GM18909 (cell line): ENCODE data around the gene UCHL5.
A peak's percentile ranks its signal among the peaks of the same experiment; 100 is the strongest.
"Not testable (repeated sequence)": the region's sequence is repeated elsewhere in the genome, so short reads cannot be mapped to it uniquely, and the experiment has no call there.

Source experiments
- ATAC-seq: cut with Tn5 transposase; IDR thresholded peaks from one replicate; pipeline ENCODE4 v1.9.1; 2021; ENCODE audit warnings: mild to moderate bottlenecking; ENCODE audit not compliant: unreplicated experiment, poor library complexity

The UCHL5 gene

GRCh38 chr1:193066606-193067005, 7.4 kb upstream of the UCHL5 start:
- no peak for ATAC-seq

GRCh38 chr1:193065954-193066353, 6.8 kb upstream of the UCHL5 start:
- ATAC-seq: no peak

GRCh38 chr1:193062698-193063463, 3.7 kb upstream of the UCHL5 start:
- no peak for ATAC-seq

DNA sequence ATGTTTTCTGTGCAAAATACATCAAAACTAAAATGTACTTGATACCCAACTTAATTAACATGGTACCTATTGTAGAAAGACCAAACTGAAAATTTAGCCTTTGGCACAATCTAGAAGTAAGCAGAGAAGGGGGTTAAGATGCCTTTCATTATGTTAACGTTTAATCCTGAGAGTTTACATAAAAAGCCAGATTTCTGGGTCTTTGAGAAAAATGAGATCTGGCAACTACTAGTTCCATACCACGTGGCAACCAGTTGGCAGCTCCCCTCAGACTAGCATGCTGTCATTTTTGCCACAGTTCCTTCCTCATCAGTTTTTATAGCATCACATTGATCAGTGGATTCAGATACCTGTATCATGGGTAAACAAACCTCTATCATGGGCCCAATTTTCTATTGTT, 1.8 kb upstream of the UCHL5 start:
- no peak for ATAC-seq

- ATAC-seq: no peak
Measured at GRCh38 chr1:193060406-193060805, 1.2 kb upstream of the UCHL5 start.

GRCh38 chr1:193060115-193060403, 899 bp upstream of the UCHL5 start:
- ATAC-seq: no peak

DNA sequence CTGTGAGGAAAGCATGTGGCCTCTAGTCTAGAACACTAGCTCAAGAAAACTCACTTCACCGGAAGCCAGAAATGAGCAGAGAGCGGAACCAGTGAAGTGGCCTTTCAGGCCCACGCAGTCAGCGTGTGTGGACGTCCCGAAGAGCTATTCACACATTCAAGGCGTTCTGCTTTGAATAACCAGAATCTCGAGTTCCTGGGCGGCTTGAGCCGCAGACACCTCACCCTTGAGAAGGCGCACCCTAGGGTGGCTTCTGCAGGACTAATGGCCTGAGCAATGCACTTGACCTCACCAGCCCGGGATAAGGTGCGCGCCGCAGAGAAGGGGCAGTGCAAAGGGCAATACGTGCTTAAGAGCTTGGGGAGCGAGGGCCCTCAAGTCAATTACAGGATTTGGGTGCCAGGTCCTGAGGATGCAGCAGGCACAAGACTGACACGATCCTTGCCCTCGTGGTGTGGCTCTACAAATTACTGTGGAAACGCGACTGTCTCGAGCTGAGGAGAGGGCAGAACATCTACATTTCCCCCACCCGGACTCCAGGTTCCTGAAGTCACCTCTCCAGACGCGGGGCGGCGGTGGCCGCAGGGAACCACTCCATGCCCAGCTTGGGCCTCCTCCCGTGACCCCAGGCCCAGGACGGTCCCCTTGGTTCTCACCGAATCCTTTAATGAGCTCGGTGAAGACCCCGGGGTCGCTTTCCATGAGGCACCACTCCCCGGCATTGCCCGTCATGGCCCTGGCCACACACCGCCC, 455 bp downstream of the UCHL5 start:
- peak; percentile 54 for ATAC-seq

DNA sequence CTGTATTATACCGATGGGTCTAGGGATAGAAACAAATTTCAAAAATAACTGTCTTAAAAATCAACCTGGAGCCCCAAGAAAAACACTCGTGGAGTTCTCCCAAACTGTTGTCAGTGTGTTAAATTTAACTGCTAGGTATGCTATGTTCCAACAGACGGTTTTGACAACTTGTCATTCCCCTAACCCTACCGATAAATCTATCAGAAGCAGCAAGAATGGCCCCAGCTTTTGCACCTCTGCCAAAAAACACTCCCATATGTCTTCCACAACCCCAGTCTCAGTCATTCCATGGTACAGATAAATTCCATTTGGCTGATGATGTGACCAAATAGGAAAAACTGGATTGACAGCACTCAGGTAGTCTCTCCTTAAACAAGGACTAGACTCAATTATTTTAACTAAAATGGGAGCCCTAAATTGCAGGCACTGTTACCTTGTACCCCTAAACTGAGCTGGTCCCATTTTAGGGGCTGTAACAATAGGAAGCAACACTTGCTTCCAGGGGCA, 4.9 kb downstream of the UCHL5 start:
- no peak for ATAC-seq

GRCh38 chr1:193048913-193049312, 10.2 kb downstream of the UCHL5 start:
- not testable (repeated sequence) for ATAC-seq

DNA sequence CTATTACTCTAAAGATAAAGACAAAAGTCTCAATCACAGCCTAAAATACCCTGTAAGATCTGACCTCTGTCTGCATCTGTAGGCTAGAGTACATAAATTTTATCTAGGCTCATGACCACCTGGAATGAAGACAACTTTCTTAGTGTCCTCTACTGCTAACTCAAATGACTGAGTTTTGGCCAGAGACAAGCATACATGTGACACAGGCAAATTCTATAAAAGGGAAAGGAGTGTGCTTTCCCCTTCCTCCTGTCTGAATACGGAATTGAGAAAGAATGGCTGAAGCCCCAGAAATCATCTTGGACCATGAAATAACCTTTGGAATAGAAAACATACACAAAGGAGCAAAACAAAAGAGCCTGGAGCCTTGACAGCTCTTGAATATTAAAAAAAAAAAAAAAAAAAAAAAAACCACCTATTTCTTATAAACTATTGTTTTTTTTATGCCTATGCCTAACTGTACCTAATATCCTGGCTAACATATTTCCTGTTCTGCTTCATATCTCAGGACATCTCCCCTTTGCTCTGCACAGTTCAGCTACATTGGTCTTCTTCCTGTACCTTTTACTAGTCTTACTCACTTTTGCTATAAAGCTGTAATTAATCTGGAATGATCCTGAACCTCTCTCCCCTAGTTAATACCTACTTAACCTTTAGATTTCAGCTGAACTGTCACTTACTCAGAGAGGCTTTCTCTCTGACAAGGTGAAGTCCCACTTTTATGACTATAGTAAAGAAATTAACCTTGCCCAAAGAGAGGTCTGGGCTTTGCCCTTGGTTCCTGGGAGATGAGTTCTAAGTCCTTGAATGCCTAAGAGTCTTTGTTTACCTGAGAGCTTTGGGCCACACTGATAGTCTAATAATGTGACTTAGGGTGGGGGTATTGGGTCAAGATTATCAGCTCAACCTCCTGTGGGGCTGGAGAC, 16.1 kb downstream of the UCHL5 start:
- no peak for ATAC-seq

DNA sequence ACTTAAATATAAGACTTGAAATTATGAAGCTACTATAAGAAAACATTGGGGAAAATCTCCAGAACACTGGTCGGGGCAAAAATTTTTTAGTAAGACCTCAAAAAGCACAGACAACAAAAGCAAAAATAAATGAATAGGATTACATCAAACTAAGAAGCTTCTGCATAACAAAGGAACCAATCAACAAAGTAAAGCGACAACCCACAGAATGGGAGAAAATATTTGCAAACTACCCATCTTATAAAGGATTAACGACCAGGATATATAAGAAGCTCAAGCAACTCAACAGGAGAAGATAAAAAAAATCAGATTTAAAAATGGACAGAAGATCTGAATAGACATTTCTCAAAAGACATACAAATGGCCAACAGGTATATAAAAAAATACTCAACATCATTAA, 19.1 kb downstream of the UCHL5 start:
- no peak for ATAC-seq

- ATAC-seq: no peak
Measured at GRCh38 chr1:193036337-193037047, 22.7 kb downstream of the UCHL5 start.

DNA sequence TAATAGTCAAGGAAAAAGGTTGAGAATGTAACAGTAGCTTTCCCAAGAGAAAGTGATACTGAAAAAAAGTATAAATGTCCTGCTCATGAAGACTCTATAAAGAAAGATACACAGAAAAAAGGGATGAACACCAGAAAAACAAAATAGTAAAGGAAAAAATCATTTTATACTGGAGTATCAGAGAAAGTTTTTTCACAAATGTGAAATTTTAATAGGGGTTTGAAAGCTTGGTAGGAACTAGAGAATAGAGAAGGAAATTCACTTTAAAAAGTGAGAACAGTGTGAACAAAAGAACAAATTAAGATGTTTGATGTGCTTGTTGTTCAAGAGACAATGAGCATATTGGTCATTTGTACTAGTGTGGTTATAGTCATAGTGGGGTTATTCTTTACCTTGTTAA, 25.6 kb downstream of the UCHL5 start:
- no peak for ATAC-seq

DNA sequence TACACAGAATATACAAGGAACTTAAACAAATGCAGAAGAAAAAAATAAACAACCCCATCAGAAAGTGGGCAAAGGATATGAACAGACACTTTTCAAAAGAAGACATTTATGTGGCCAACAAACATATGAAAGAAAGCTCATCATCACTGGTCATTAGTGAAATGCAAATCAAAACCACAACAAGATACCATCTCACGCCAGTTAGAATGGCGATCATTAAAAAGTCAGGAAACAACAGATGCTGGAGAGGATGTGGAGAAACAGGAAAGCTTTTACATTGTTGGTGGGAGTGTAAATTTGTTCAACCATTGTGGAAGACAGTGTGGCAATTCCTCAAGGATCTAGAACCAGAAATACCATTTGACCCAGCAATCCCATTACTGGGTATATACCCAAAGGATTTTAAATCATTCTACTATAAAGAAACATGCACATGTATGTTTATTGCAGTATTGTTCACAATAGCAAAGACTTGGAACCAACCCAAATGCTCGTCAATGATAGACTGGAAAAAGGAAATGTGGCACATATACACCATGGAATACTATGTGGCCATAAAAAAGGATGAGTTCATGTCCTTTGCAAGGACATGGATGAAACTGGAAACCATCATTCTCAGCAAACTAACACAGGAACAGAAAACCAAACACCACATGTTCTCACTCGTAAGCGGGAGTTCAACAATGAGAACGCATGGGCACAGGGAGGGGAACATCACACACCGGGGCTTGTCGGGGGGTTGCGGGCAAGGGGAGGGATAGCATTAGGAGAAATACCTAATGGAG, 26.3 kb downstream of the UCHL5 start:
- not testable (repeated sequence) for ATAC-seq

DNA sequence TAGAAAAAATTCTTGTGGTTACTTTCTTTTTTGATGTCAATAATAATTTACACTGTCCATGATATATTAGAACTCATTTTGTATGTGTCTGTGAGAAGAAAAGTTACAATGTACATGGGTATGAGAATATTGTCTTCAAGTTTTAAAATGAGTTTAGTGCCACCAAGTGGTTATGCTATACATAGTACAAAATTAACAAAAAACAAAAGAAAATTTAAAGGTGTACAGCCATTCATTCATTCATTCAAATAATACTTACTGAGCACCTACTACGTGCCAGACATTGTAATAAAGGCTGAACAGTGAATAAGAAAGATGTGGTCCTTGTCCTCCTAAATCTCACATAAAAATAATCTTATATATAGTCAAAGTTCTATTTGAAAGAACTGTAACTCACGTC, 27.7 kb downstream of the UCHL5 start:
- ATAC-seq: peak; percentile 62

- ATAC-seq: no peak
Measured at GRCh38 chr1:193030280-193030679, 28.9 kb downstream of the UCHL5 start.

GRCh38 chr1:193025218-193025617, 33.9 kb downstream of the UCHL5 start:
- no peak for ATAC-seq

DNA sequence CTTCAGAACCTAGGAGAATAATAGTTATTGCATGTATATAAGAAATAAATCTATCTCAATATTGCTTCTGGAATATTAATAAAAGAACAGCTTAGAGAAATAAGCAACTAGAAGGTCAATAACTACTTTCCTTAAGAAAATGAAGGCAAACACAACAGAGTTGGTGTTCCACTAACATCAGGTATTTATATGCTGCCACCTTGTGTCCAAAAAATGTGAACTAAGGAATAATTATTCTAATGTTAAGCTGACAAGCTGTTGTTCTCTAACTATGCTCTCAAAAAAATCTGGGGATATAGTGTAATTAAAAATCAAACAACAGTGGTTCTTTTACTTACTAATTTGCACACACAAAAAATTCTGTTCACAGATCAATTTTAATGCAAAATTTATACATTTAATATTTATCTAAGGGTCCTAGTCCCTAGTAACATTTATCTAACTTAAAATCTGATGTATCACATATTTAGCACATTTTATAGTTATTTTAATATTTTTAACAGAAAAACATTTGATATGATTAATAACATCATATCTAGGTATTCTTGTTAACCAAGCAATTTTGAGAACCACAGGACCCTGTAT, 39.6 kb downstream of the UCHL5 start:
- ATAC-seq: peak; percentile 68

DNA sequence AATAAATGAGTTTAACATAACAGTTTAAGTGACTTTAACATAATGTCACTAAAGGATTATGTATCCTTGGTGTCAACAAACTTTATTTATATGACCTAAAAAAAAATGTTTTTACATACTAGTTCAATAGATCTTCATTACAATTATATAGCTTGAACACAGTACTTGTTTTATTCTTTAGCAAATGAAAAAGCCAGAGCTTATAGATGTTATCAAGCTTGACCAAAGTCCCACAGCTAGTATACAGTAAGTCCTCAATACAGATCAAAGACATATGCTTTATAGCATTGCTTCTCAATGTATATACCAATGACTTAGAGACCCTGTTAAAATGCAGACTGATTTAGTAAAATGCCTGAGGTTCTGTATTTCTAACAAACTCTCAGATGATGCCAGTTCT, 42.4 kb downstream of the UCHL5 start:
- no peak for ATAC-seq
